ENCODE measurements around the gene RPGR. TPM values are rescaled to one million over a fixed set of nuclear protein-coding genes. Genes with fewer than 3 reads are reported as not detected.

Gene RPGR
- total RNA-seq, 1 experiment from 2014 or later, result 8.5 TPM

DNA sequence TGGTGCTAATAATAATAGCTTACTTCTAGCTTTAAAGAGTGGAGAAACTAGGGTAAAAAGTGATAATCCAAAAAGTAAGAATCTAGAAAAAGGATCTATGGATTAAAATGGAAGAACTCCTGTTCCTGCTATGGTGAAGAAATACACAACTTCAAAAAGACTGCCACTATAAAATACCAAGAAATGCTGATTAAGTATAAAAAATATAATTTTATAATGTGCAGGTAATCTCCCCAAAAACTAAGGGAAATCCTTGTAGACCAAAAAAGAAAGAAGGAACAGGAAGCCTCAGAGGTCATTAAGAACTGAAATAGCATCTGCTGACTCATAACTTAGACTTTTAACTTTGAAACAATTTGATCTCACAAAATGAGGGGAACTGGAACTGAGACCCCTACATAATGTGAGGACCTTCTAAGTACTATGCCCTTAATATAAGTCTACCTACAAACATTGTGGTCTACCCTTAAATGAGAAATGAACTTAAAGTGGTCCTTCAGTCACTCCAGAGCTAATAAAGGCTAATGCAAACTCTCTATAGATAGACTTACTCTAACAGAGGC is 56.1 kb downstream of the RPGR start:
- no peaks in the 10 kb centered on the region for H3K27me3 Mint-ChIP-seq (ENCODE audit: insufficient read depth, unreplicated experiment)
- peaks cover 8% of the 10 kb centered on the region; the same call in 1 of the 2 replicates for H3K4me1 ChIP-seq
- H3K36me3 ChIP-seq (ENCODE audit: control insufficient read depth, insufficient read depth, low read length), result no peaks in the 10 kb centered on the region
- no peaks in the 10 kb centered on the region for H3K9me3 ChIP-seq
- H3K27ac Mint-ChIP-seq (ENCODE audit: unreplicated experiment), result no peak overlapping the region
- H3K4me3 ChIP-seq (ENCODE audit: low read depth, low read length), result no peak overlapping the region
- TF ChIP-seq, protein P1, sequence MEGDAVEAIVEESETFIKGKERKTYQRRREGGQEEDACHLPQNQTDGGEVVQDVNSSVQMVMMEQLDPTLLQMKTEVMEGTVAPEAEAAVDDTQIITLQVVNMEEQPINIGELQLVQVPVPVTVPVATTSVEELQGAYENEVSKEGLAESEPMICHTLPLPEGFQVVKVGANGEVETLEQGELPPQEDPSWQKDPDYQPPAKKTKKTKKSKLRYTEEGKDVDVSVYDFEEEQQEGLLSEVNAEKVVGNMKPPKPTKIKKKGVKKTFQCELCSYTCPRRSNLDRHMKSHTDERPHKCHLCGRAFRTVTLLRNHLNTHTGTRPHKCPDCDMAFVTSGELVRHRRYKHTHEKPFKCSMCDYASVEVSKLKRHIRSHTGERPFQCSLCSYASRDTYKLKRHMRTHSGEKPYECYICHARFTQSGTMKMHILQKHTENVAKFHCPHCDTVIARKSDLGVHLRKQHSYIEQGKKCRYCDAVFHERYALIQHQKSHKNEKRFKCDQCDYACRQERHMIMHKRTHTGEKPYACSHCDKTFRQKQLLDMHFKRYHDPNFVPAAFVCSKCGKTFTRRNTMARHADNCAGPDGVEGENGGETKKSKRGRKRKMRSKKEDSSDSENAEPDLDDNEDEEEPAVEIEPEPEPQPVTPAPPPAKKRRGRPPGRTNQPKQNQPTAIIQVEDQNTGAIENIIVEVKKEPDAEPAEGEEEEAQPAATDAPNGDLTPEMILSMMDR (IDR thresholded peaks at IDR 0.05; ENCODE audit: insufficient read depth in 1 of 2, low read depth in 1 of 2, low read length in 1 of 2, severe bottlenecking in 1 of 2, unreplicated experiment in 1 of 2), result no peak
- intact Hi-C loops (cut with micrococcal nuclease; ENCODE audit: unreplicated experiment), result loop anchor here (10.0 kb wide), 1 partner anchor 76 kb away; no protein-coding TSS in a partner anchor
- no peaks in the 10 kb centered on the region for H3K27me3 ChIP-seq (replicated peaks; ENCODE audit: control insufficient read depth, insufficient read depth, low read length)
- no peak overlapping the region for H3K4me3 Mint-ChIP-seq (ENCODE audit: unreplicated experiment)
- H3K4me1 Mint-ChIP-seq (ENCODE audit: low read depth, unreplicated experiment), result peaks cover 9% of the 10 kb centered on the region
- ChIA-PET CTCF (no interaction called here), POLR2A (no interaction called here)
- no peak for DNase-seq
- no TSS peak for BruUV-seq (replicated peaks)
- H3K9me3 Mint-ChIP-seq (ENCODE audit: unreplicated experiment), result no peaks in the 10 kb centered on the region
- peaks cover 6% of the 10 kb centered on the region for H3K36me3 Mint-ChIP-seq (ENCODE audit: insufficient read depth, unreplicated experiment)

DNA sequence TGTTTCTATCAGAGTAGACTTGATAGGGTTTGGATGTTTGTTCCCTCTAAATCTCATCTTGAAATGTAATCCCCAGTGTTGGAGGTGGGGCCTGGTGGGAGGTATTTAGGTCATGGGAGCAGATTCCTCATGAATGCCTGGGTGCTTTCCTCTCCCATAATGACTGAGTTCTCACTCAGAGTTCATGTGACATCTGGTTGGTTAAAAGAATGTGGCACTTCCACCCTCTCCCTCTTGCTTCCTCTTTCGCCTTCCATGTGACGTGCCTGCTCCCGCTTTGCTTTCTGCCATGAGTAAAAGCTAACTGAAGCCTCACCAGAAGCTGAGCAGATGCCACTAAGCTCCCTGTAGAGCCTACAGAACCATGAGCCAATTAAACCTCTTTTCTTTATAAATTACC is 59.3 kb downstream of the RPGR start:
- H3K27ac Mint-ChIP-seq (ENCODE audit: unreplicated experiment), result peak overlapping the region; percentile 57
- H3K36me3 Mint-ChIP-seq (ENCODE audit: insufficient read depth, unreplicated experiment), result no peaks in the 10 kb centered on the region
- TF ChIP-seq, protein P1 (IDR thresholded peaks at IDR 0.05; ENCODE audit: insufficient read depth in 1 of 2, low read depth in 1 of 2, low read length in 1 of 2, severe bottlenecking in 1 of 2, unreplicated experiment in 1 of 2), result no peak
- Histone ChIP-seq H3K4me1 (no peaks in the 10 kb centered on the region), H3K9me3 (no peaks in the 10 kb centered on the region), H3K4me3 (ENCODE audit: low read depth, low read length) (no peak overlapping the region), H3K27me3 (replicated peaks; ENCODE audit: control insufficient read depth, insufficient read depth, low read length) (no peaks in the 10 kb centered on the region), H3K36me3 (ENCODE audit: control insufficient read depth, insufficient read depth, low read length) (no peaks in the 10 kb centered on the region)
- intact Hi-C loops (cut with micrococcal nuclease; ENCODE audit: unreplicated experiment), result no loop called here
- no peak for DNase-seq
- H3K27me3 Mint-ChIP-seq (ENCODE audit: insufficient read depth, unreplicated experiment), result no peaks in the 10 kb centered on the region
- ChIA-PET CTCF (no interaction called here), POLR2A (no interaction called here)
- no peaks in the 10 kb centered on the region for H3K4me1 Mint-ChIP-seq (ENCODE audit: low read depth, unreplicated experiment)
- BruUV-seq (replicated peaks), result no TSS peak
- H3K4me3 Mint-ChIP-seq (ENCODE audit: unreplicated experiment), result no peak overlapping the region
- no peaks in the 10 kb centered on the region for H3K9me3 Mint-ChIP-seq (ENCODE audit: unreplicated experiment)

DNA sequence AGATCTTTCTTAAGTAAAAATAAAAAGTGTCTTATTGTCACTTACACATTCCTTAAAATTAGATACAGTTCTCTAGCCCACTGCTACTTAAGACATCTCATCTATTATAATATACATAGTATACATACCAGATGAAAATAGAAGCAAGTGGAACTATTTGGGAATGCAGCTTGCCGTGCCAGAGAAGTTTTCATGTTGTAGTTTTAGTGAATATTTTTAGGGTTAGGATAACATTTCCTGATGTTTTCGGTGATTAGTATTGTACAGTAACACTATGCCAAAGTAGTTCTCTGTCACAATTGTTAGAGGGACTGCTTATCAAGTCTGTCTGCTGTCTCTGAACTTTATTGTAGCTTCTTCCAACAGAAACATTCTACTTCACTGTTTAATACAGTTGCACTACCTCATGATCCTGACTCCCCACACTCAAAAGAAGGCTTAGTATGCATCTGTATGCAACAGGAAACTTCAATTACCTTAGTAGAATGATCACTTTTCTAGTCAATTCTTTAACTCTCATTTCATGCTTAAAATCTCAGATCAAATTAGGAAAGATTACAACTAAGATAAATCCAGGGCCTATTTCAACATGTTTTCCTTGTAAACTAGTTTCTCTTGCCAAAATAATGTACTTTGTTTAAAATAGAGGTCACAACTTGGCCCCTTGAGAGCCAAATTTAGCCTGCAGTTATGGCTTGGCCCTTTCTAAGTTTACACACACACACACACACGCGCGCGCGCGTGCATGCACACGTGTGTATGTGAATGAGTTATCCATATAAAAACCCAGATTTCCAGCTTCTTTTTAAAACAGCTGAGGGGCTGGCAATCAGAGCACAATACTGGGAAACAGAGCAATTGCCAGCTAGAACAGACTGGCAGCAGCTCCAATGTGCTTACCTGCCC is 64.3 kb downstream of the RPGR start:
- no peaks in the 10 kb centered on the region for H3K36me3 Mint-ChIP-seq (ENCODE audit: insufficient read depth, unreplicated experiment)
- Histone ChIP-seq H3K9me3 (no peaks in the 10 kb centered on the region), H3K36me3 (ENCODE audit: control insufficient read depth, insufficient read depth, low read length) (no peaks in the 10 kb centered on the region), H3K4me1 (no peaks in the 10 kb centered on the region), H3K27me3 (replicated peaks; ENCODE audit: control insufficient read depth, insufficient read depth, low read length) (no peaks in the 10 kb centered on the region), H3K4me3 (ENCODE audit: low read depth, low read length) (no peak overlapping the region)
- H3K27ac Mint-ChIP-seq (ENCODE audit: unreplicated experiment), result no peak overlapping the region
- POLR2A ChIA-PET, result no interaction called here
- no peak overlapping the region for H3K4me3 Mint-ChIP-seq (ENCODE audit: unreplicated experiment)
- DNase-seq, result no peak
- TF ChIP-seq, protein P1 (IDR thresholded peaks at IDR 0.05; ENCODE audit: insufficient read depth in 1 of 2, low read depth in 1 of 2, low read length in 1 of 2, severe bottlenecking in 1 of 2, unreplicated experiment in 1 of 2), result no peak
- H3K9me3 Mint-ChIP-seq (ENCODE audit: unreplicated experiment), result no peaks in the 10 kb centered on the region
- intact Hi-C loops (cut with micrococcal nuclease; ENCODE audit: unreplicated experiment), result no loop called here
- H3K4me1 Mint-ChIP-seq (ENCODE audit: low read depth, unreplicated experiment), result peaks cover 6% of the 10 kb centered on the region
- H3K27me3 Mint-ChIP-seq (ENCODE audit: insufficient read depth, unreplicated experiment), result peaks cover 3% of the 10 kb centered on the region
- CTCF ChIA-PET, result interaction anchor here (0.6 kb wide), 2 partner anchors 10 to 57 kb away, joined by 3 to 4 read pairs; no protein-coding TSS in a partner anchor
- BruUV-seq (replicated peaks), result no TSS peak

Measured in Caco-2 (cell line).